Activated naive CD4-positive, alpha-beta T cell treated with anti-CD3 and anti-CD28 coated beads for 36 hours (primary cell): ENCODE results near the gene ATP5MC3. TPM values are rescaled to one million over a fixed set of nuclear protein-coding genes. Genes with fewer than 3 reads are reported as not detected.

Experiments
- CTCF ChIA-PET: fragments of 350-600 bp; sonication (Branson Sonifier 250); formaldehyde crosslinking; loops from one replicate; lab custom pipeline; 2021; ENCODE audit warnings: antibody characterized with exemption; lab: Charles Lee
- DNase-seq: peaks from one replicate; pipeline ENCODE4 v3.0.0-alpha.2; 2020
- H3K27ac Mint-ChIP-seq: one replicate; pipeline ENCODE4 v1.8.0; 2021; ENCODE audit warnings: mild to moderate bottlenecking, mixed read lengths
- H3K27me3 Mint-ChIP-seq: one replicate; pipeline ENCODE4 v1.8.0; 2021; ENCODE audit warnings: low read depth, mixed read lengths
- H3K36me3 Mint-ChIP-seq: one replicate; pipeline ENCODE4 v1.8.0; 2021; ENCODE audit warnings: low read depth, mixed read lengths
- H3K4me1 Mint-ChIP-seq: one replicate; pipeline ENCODE4 v1.8.0; 2021; ENCODE audit warnings: low read depth, mixed read lengths
- H3K4me3 Mint-ChIP-seq: one replicate; pipeline ENCODE4 v1.8.0; 2021; ENCODE audit warnings: mild to moderate bottlenecking, moderate library complexity, mixed read lengths
- H3K9me3 Mint-ChIP-seq: one replicate; pipeline ENCODE4 v1.8.0; 2021; ENCODE audit warnings: mixed read lengths
- intact Hi-C: fragments of 100-400 bp; cut with micrococcal nuclease; formaldehyde crosslinking; loops from one replicate; pipeline ENCODE4 v1.15.1; 2023
- total RNA-seq, 2 experiments: library from RNA; stranded (reverse); gene quantifications; one replicate each; pipeline ENCODE4 v1.2.3, GENCODE V29; 2021

ATP5MC3 gene
- total RNA-seq, 2 experiments from 2014 or later: 308 to 310 TPM

GRCh38 chr2:175188761-175189160 is 7.3 kb upstream of the ATP5MC3 start:
- CTCF ChIA-PET: no interaction called here
- H3K27me3 Mint-ChIP-seq: peaks cover 12% of the 10 kb centered on the region
- no peak overlapping the region for H3K4me3 Mint-ChIP-seq
- no peaks in the 10 kb centered on the region for H3K36me3 Mint-ChIP-seq
- no peak overlapping the region for H3K27ac Mint-ChIP-seq
- DNase-seq: no peak
- no peaks in the 10 kb centered on the region for H3K9me3 Mint-ChIP-seq
- intact Hi-C loops: no loop called here
- no peaks in the 10 kb centered on the region for H3K4me1 Mint-ChIP-seq

DNA sequence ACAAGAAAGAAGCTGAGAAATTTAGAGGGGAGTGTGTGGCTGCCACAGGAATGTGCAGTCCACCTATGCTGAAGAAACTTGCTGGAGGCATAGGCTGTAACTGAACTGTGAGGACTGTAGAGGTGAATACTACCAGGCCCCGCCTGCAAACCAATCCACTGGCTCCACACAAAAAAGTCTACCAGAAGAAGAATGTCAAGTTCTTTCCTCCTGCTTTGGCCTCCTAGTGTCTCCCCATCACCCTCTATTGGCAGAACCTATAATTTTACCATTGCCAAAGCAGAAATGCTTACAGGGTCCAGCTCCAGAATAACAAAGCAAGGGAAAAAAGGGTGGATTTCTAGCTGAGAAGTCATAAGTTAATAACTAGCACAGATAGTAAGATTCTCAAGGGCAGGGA is 5.9 kb upstream of the ATP5MC3 start:
- Mint-ChIP-seq H3K27me3 (peaks cover 12% of the 10 kb centered on the region), H3K36me3 (no peaks in the 10 kb centered on the region), H3K4me3 (no peak overlapping the region), H3K27ac (no peak overlapping the region), H3K9me3 (no peaks in the 10 kb centered on the region), H3K4me1 (no peaks in the 10 kb centered on the region)
- DNase-seq: peak; percentile 21
- CTCF ChIA-PET: interaction anchor here (1.6 kb wide), 1 partner anchor 16 kb away, joined by 6 read pairs; no protein-coding TSS in a partner anchor
- intact Hi-C loops: loop anchor here (1.0 kb wide), 2 partner anchors 76 to 151 kb away; no protein-coding TSS in a partner anchor

GRCh38 chr2:175183674-175184073 is 2.2 kb upstream of the ATP5MC3 start:
- Mint-ChIP-seq H3K9me3 (no peaks in the 10 kb centered on the region), H3K4me3 (no peak overlapping the region), H3K27me3 (no peaks in the 10 kb centered on the region), H3K27ac (no peak overlapping the region), H3K36me3 (peaks cover 15% of the 10 kb centered on the region), H3K4me1 (peaks cover 18% of the 10 kb centered on the region)
- DNase-seq: no peak
- intact Hi-C loops: loop anchor here (5.0 kb wide), 3 partner anchors 431 to 1221 kb away; partner anchors contain the start of gene LNPK
- CTCF ChIA-PET: no interaction called here

DNA sequence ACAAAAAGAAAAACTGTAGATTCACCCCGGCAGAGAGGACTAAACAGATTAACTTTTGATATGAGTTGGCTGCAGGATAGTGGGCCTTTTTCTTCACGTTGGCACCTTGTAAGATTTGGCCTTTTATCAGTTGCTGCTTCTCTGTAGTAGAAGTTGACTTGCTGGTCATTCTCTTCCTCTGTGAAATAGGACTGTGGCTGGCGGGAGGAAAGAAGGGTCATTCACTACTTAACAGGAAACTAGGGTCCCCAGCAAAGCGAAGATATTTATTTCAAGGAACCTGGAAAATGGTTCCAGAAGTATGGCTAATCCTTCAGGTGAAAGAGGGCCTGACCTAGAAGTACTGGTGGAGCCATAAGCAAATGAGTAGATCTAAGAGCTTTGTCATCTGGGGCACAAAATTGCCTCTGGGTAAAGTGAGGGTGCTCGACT is 383 bp upstream of the ATP5MC3 start:
- H3K27me3 Mint-ChIP-seq: no peaks in the 10 kb centered on the region
- H3K4me3 Mint-ChIP-seq: peak overlapping the region; percentile 94
- H3K27ac Mint-ChIP-seq: peak overlapping the region; percentile 85
- peaks cover 26% of the 10 kb centered on the region for H3K36me3 Mint-ChIP-seq
- no peak for DNase-seq
- CTCF ChIA-PET: interaction anchor here (1.4 kb wide), 1 partner anchor 100 kb away, joined by 4 read pairs; no protein-coding TSS in a partner anchor
- H3K9me3 Mint-ChIP-seq: no peaks in the 10 kb centered on the region
- peaks cover 27% of the 10 kb centered on the region for H3K4me1 Mint-ChIP-seq
- intact Hi-C loops: loop anchor here (1.0 to 5.0 kb wide), 8 partner anchors 14 to 1220 kb away; partner anchors contain the start of genes ATF2, LNPK and OLA1

- Mint-ChIP-seq H3K4me3 (peak overlapping the region; percentile 94), H3K4me1 (peaks cover 29% of the 10 kb centered on the region), H3K27ac (peak overlapping the region; percentile 85), H3K36me3 (peaks cover 32% of the 10 kb centered on the region), H3K9me3 (no peaks in the 10 kb centered on the region), H3K27me3 (no peaks in the 10 kb centered on the region)
- CTCF ChIA-PET: interaction anchor here (1.2 kb wide), 2 partner anchors 9 to 457 kb away, joined by 3 to 4 read pairs; no protein-coding TSS in a partner anchor
- intact Hi-C loops: loop anchor here (1.0 to 5.0 kb wide), 8 partner anchors 12 to 1218 kb away; partner anchors contain the start of genes ATF2, LNPK and OLA1
- DNase-seq: peak; percentile 73
Measured at GRCh38 chr2:175180701-175181103, 808 bp downstream of the ATP5MC3 start.

GRCh38 chr2:175176624-175177023 is 4.9 kb downstream of the ATP5MC3 start:
- CTCF ChIA-PET: no interaction called here
- H3K4me1 Mint-ChIP-seq: peaks cover 22% of the 10 kb centered on the region
- H3K9me3 Mint-ChIP-seq: no peaks in the 10 kb centered on the region
- intact Hi-C loops: no loop called here
- peak overlapping the region; percentile 20 for H3K27ac Mint-ChIP-seq
- DNase-seq: no peak
- H3K36me3 Mint-ChIP-seq: peaks cover 37% of the 10 kb centered on the region
- H3K4me3 Mint-ChIP-seq: no peak overlapping the region
- no peaks in the 10 kb centered on the region for H3K27me3 Mint-ChIP-seq

DNA sequence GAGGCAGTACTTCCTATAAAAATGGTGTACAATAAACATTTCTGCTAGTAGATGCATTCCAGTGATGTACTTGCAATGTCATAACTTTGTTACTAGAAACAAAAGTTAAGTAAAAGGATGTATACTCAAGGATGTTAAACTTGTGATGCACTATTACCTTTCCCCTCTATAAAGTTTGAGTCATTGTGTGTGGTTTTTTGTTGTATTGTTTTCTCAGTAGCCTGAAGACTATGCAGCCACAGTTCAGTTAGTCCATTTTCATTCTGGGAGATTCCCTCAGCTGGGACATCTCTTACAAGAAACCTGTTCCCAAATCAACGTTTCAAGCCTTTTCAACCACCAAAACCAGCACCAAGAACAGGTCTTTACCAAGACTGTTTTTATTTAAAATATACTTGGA is 5.6 kb downstream of the ATP5MC3 start:
- Mint-ChIP-seq H3K9me3 (no peaks in the 10 kb centered on the region), H3K4me1 (peaks cover 24% of the 10 kb centered on the region), H3K4me3 (no peak overlapping the region), H3K27ac (no peak overlapping the region), H3K36me3 (peaks cover 35% of the 10 kb centered on the region), H3K27me3 (no peaks in the 10 kb centered on the region)
- no peak for DNase-seq
- intact Hi-C loops: no loop called here
- CTCF ChIA-PET: no interaction called here

DNA sequence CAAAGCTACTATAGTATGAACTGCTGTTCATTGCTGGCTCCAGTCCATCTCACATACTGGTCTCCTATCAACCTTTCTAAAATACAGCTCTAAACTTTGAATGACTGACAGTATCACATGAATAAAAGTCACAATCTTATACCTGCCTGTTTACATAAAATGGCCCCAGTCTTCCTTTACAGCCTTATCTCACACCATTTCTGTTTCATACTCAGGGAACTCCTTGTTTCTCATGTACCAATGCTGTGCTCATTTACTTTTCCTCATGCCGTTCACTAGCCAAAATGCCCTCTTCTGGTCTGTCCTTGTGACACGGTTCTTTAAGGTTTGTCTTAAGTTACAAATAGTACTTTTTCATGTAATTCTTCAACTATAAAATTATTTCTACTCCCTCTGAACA is 6.2 kb downstream of the ATP5MC3 start:
- Mint-ChIP-seq H3K9me3 (no peaks in the 10 kb centered on the region), H3K27me3 (no peaks in the 10 kb centered on the region), H3K27ac (no peak overlapping the region), H3K36me3 (peaks cover 31% of the 10 kb centered on the region), H3K4me3 (no peak overlapping the region), H3K4me1 (peaks cover 26% of the 10 kb centered on the region)
- intact Hi-C loops: no loop called here
- no peak for DNase-seq
- CTCF ChIA-PET: no interaction called here

DNA sequence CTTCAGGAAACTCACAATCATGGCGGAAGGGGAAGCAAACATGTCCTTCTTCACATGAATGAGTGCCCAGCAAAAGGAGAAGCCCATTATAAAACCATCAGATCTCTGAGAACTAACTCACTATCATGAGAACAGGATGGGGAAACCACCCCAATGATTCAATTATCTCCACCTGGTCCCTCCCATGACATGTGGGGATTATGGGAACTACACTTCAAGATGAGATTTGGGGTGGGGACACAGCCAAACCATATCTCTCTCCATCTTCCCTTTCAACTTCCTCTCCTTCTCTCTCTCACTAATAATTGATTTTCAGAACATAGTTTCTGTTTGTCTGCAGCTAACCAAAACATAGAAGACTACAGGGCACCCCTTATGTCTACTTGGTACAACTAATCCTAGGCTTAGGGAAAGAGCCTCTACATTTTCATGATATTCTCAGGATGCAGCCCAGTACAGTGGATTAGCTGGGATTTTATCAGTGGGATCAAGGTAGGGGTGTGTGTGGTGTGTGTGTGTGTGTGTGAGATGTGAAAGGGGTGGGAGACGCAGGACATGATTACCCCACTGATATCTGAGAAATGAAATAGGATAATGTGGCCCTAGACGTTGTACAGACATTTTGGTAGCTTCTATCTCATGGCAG is 10.7 kb downstream of the ATP5MC3 start:
- H3K36me3 Mint-ChIP-seq: peaks cover 7% of the 10 kb centered on the region
- H3K9me3 Mint-ChIP-seq: no peaks in the 10 kb centered on the region
- peak overlapping the region; percentile 6 for H3K27ac Mint-ChIP-seq
- intact Hi-C loops: no loop called here
- H3K4me1 Mint-ChIP-seq: peaks cover 27% of the 10 kb centered on the region
- no peak overlapping the region for H3K4me3 Mint-ChIP-seq
- CTCF ChIA-PET: interaction anchor here (1.4 kb wide), 1 partner anchor 10 kb away, joined by 4 read pairs; no protein-coding TSS in a partner anchor
- DNase-seq: peak; percentile 23
- no peaks in the 10 kb centered on the region for H3K27me3 Mint-ChIP-seq

DNA sequence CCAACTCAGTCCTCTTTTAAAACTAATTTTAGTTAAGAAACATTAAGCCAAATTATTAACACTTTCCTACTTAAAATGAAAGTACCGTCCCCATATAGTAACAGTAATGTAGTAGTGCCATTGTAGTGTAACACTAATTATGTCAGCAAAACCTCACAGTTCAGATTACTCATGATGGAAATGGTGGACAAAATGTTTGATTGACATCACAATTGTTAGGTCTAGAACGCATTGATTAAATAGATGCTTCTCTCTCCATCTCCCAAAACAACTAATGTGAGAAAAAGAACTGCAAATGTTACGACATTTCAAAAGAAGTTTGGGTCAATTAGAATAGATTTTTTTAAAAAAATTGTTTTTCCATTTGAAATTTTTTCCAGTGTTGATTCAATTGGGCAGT is 12.3 kb downstream of the ATP5MC3 start:
- H3K36me3 Mint-ChIP-seq: peaks cover 2% of the 10 kb centered on the region
- CTCF ChIA-PET: interaction anchor here (0.8 kb wide), 1 partner anchor 9 kb away, joined by 3 read pairs; no protein-coding TSS in a partner anchor
- DNase-seq: no peak
- no peaks in the 10 kb centered on the region for H3K27me3 Mint-ChIP-seq
- intact Hi-C loops: loop anchor here (2.0 to 5.0 kb wide), 4 partner anchors 332 to 920 kb away; partner anchors contain the start of genes LNPK, OLA1 and WIPF1
- peak overlapping the region; percentile 97 for H3K27ac Mint-ChIP-seq
- H3K9me3 Mint-ChIP-seq: no peaks in the 10 kb centered on the region
- peak overlapping the region; percentile 99 for H3K4me3 Mint-ChIP-seq
- H3K4me1 Mint-ChIP-seq: peaks cover 41% of the 10 kb centered on the region

GRCh38 chr2:175168564-175168945 is 13.0 kb downstream of the ATP5MC3 start:
- DNase-seq: no peak
- Mint-ChIP-seq H3K27ac (peak overlapping the region; percentile 97), H3K4me1 (peaks cover 43% of the 10 kb centered on the region), H3K27me3 (no peaks in the 10 kb centered on the region), H3K36me3 (peaks cover 2% of the 10 kb centered on the region), H3K4me3 (peak overlapping the region; percentile 99), H3K9me3 (no peaks in the 10 kb centered on the region)
- intact Hi-C loops: loop anchor here (1.0 to 5.0 kb wide), 12 partner anchors 13 to 1203 kb away; partner anchors contain the start of genes ATP5MC3, GPR155, LNPK and OLA1
- CTCF ChIA-PET: interaction anchor here (0.7 kb wide), 1 partner anchor 11 kb away, joined by 3 read pairs; no protein-coding TSS in a partner anchor

DNA sequence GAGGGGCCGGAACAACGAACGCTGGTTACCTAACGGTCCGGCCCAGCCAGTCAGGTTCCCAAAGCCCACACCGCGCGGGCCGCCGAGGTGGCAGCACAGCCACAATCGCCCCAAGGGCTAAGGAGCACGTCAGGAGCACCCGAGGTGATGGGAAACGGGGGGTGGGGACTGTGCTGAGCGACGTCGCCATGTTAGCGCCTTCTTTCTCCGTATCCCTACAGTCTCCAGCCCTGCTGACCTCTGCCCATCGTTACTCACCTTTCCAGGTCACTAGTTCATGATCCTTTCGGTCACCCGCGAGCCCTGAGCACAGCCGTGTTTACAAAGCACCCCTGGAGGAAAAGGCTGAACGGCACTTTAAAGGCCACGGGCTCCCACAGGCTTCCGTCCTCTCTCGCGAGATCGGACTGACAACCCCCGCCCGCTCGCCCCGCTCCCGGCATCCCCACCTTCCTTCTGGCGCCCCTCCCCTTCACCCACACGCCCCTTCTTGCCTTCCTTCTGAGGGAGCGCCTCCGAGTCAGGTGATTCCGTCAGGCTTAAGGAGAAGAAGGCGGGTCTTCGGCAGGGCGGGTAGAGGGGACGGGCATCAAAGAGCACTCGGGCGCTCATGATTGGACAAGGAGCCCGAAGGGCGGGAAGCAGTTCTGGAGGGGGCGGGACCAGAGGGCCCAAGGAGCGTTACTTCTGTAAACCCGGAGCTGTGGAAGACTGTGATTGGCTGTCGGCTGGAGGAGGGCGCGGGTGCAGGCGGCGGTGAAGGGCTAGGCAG is 13.5 kb downstream of the ATP5MC3 start, which contains the start of gene ATF2:
Gene ATF2 (minus strand): TSS at position 412 of the 772 bp plus-strand sequence. CDS start 31,760 bp downstream, outside the sequence.
- Mint-ChIP-seq H3K4me3 (peak within 1 kb of the TSS; percentile 99), H3K4me1 (peaks cover 43% of the 10 kb centered on the region), H3K9me3 (no peaks in the 10 kb centered on the region), H3K36me3 (peaks cover 2% of the 10 kb centered on the region), H3K27ac (peak within 1 kb of the TSS; percentile 97), H3K27me3 (no peaks in the 10 kb centered on the region)
- CTCF ChIA-PET: interaction anchor here (0.6 to 0.7 kb wide), 3 partner anchors 11 to 994 kb away, joined by 3 to 5 read pairs (median 3); no protein-coding TSS in a partner anchor
- peak; percentile 99 for DNase-seq
- intact Hi-C loops: loop anchor here (1.0 to 5.0 kb wide), 12 partner anchors 13 to 1203 kb away; partner anchors contain the start of genes ATP5MC3, GPR155, LNPK and OLA1
